HG03095 (cell line): ENCODE measurements around the gene IRAK2.
"Not testable (repeated sequence)": the region's sequence is repeated elsewhere in the genome, so short reads cannot be mapped to it uniquely, and the experiment has no call there.

Source experiments
- ATAC-seq: cut with Tn5 transposase; IDR thresholded peaks from one replicate; pipeline ENCODE4 v1.9.1; 2021; ENCODE audit warnings: moderate library complexity; ENCODE audit not compliant: unreplicated experiment

The IRAK2 gene

GRCh38 chr3:10158555-10158954, 6.2 kb upstream of the IRAK2 start:
- not testable (repeated sequence) for ATAC-seq

GRCh38 chr3:10160346-10160745, 4.4 kb upstream of the IRAK2 start:
- ATAC-seq: no peak

DNA sequence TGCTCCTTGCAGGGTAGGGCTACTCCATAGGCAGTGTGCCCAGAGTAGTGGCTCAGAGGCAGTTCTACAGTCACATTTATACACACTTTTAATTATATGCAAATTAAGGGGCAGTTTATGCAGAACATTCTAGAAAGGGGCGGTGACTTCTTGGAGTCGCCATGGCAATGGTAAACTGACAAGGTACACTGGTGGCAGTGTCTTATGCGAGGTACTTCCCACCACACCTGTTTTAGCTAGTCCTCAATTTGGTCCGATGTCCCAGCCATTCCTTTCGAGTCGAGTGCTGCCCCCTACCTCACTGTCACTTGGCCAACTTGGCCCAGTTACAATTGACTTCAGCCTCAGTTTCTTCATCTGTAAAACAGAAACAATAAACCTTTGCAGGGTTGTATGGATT, 3.8 kb upstream of the IRAK2 start:
- no peak for ATAC-seq

GRCh38 chr3:10162185-10162584, 2.5 kb upstream of the IRAK2 start:
- ATAC-seq: no peak

DNA sequence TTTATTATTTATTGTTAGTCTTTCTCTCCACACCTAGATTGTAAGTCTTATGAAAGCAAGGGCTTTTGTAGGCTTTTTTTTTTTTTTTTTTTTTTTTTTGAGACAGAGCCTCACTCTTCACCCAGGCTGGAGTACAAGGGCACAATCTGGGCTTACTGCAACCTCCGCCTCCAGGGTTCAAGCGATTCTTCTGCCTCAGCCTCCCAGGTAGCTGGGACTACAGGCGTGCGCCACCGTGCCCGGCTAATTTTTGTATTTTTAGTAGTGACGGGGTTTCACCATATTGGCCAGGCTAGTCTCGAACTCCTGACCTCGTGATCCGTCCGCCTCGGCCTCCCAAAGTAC, 546 bp upstream of the IRAK2 start:
- not testable (repeated sequence) for ATAC-seq

- no peak for ATAC-seq
Measured at GRCh38 chr3:10166213-10166604, 1.5 kb downstream of the IRAK2 start.

- ATAC-seq: no peak
Measured at GRCh38 chr3:10169000-10169496, 4.3 kb downstream of the IRAK2 start.

DNA sequence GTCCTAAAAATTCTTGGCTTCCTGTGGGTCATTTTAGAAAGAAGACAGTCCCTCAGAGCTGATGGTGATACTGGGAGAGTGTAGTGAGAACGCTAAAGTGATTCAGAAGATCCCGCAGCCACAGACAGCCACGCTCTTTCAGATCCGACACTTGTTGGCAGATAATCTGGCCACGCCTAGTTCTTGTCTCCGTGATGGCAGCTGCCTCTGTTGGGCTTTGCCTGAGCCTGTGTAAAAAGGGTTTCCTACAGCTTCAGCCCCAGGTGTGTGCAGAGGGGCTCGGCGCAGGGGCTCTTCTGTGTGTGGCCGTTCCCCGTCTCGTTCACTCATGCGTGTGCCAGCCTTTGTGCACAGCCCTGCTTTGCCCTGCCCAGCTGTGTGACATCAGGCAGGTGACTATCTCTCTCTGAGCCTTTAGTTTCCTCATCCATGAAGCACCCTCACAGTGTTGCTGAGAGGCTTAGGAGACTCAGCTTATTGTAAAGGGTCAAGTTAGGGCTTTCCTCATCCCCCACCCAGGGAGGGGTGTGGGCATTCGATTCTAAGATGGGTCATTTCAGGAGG, 6.3 kb downstream of the IRAK2 start:
- ATAC-seq: no peak

GRCh38 chr3:10173095-10173925, 8.6 kb downstream of the IRAK2 start:
- no peak for ATAC-seq

DNA sequence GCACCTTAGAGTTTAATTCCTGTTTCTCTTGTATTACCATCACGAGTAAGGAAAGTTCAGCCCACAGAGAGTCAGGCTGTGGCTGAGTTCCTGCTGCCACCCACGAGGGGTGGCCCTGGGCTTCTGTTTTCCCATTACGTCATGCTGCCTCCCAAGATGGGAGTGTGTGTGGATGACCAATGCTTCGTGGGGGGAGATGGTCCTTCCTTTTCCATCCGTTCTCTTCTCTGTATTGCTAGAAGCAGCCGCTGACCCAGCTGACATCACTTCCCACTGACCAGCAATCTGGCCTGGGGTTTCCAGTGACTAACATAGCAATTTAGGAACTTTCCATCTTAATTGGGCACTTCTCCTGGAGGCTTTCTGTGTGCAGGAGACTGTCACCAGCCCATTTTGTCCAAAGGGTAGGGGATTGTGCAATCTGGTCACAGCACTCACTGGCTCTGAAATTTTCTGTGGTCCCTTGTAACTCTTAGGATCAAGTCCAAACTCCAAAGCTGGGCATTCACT, 9.3 kb downstream of the IRAK2 start:
- no peak for ATAC-seq

- ATAC-seq: not testable (repeated sequence)
Measured at GRCh38 chr3:10175334-10175733, 10.6 kb downstream of the IRAK2 start.

GRCh38 chr3:10176150-10176549, 11.4 kb downstream of the IRAK2 start:
- ATAC-seq: not testable (repeated sequence)

DNA sequence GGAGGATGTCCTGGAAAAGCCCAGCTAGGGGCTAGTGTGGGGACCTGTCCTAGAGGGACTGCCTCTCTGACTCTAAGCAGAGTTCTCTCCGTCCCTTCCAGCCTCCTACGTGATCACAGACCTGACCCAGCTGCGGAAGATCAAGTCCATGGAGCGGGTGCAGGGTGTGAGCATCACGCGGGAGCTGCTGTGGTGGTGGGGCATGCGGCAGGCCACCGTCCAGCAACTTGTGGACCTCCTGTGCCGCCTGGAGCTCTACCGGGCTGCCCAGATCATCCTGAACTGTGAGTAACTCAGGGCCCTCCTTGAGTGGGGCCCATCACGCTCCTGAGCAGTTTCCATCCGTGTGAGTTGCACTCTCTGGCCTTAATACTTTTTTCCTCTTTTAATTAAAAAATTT, 13.0 kb downstream of the IRAK2 start:
- ATAC-seq: no peak

DNA sequence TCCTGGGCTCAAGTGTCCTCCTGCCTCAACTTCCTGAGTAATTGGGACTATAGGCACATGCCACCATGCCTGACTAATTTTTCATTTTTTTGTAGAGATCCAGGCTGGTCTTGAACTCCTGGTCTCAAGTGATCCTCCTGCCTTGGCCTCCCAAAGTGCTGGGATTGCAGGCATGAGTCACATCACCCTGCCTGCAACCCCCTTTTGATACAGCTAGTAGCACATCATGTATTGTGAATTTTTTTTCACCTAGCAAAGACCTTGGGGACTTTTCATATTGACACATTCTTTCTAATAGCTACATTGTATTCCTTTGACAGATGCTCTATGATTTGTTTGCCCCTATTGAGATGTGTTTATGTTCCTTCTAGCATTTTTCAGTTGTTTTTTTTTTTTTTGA, 14.2 kb downstream of the IRAK2 start:
- no peak for ATAC-seq

DNA sequence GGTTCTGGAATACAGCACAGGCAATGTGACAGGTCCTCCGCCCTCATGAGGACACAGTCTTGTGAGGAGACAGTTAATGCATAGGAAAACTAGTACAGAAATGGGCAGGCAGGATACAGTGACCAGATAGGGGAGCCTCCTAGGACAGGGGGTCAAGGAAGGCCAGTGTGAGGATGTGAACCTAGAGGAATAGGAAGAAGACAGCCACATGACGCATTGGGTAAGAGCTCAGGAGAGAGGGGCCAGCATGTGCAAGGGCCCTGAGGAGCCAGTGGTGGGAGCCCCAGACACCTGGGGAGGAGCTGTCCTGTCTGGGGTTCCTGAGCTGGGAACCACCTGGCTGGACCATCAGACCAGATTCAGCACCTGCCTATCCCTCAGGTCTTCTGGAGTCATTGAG, 15.6 kb downstream of the IRAK2 start:
- no peak for ATAC-seq

DNA sequence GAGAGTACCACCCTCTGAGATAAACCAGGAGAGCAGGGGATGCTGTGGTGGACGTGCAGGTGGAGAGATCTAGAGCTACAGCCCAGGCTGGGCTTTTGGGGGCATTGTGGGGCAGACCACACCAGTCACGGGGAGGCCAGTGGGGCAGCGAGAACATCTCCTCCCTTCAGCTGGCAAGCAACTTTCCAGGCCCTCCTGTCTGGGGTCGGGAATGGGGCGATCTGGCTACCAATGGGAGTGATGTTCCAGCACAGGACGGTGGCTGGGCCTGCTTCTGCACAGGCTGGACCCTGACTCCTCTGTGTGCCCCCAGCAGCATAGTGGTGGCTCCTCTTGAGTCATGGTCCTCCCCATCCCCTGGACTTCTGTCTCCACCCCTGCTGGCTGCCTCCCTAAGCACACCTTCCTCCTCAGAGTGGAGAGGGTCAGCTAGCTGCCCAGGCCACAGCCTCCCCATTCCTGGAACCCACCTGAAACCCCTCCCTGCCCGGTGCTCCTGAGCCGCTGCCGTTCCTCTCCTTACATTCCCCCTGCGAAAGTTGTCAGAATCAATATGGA, 16.1 kb downstream of the IRAK2 start:
- ATAC-seq: no peak

DNA sequence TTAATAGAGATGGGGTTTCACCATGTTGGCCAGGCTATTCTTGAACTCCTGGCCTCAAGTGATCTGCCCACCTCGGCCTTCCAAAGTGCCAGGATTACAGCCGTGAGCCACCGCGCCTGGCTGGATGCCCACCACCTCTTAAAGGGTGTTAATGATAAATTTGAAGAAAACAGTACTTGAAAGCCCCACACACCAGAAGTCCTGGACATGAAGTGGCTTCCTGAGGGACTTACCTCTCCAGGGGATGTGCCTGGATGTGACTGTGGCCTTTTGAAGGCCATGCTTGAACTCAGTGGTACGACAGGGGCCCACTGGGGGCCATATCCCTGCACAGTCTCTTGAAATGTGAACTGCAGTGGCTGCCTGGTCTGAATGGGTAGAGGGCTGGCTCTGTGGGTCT, 18.2 kb downstream of the IRAK2 start:
- no peak for ATAC-seq

DNA sequence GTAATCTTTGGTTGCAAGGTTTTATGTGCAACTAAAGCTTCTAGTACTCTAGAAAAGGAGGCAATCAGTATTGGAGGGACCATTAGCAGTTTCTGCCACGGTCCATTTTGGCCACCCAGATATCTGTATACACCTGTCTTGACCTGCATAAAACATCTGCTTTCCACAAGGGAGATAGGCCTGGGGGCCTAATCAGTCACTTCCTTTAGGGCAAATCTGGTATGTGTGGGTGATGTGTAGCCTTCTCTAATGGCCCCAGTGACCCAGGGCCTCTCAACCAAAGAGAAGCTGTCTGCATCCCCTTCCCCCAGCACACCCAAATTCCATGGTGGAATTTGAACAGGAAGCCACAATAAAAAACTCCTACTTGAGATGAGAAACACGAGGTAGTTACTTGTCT, 19.5 kb downstream of the IRAK2 start:
- no peak for ATAC-seq

GRCh38 chr3:10185804-10186762, 21.4 kb downstream of the IRAK2 start:
- no peak for ATAC-seq

DNA sequence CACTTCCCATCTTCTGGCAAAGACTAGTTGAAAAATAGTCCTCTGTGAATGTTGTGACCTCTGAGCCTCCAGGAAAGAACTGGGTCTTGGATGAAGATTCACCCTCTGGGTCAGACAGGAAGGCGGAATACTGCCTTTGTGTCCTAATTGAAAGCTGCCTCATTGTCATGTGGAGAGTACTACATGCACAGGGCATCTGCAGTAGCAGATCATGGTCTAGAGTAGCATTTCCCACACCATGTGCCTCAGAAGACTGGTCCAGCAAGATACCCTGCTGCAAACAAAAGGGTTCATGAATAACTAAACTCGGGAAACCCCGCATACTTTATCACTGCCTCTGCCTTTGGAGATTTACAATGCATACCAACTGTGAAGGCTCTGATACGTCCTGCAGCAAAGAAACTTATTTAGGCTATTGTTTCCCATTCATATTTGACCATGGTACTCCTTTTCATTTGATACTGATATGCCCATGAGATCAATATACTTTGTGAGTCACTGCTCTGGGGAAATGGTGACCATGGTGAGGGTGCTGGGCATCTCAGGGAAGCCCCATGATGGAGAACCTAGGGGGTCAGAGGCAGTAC, 22.7 kb downstream of the IRAK2 start:
- ATAC-seq: no peak

DNA sequence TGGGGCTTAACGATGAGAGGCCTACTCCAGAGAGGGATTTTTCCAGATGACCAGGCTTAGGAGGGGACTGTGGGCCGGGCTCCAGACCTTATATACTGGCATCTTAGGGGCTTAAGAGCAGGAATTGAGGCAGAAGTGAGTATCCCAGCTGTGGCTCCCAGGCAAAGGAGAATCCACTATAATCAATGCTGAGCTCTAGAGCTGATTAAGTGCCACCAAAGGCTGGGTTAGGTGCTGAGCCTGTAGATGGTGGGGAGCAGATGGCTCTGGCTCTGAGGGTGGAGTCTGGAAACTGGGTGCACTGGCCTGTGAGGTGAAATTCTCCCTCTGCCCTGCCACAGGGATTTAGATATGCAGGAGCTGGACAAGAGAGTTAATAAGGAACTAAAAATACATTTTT, 23.2 kb downstream of the IRAK2 start:
- ATAC-seq: no peak
